GM23248 (cell line): ENCODE results near the gene PRKCQ.

Source experiments
- EZH2 ChIP-seq: fragments of 200-600 bp; sonication (generic); IDR thresholded peaks from 2 replicates; pipeline ENCODE4 v1.6.1; 2018; ENCODE audit warnings: antibody characterized with exemption, mild to moderate bottlenecking; ENCODE audit not compliant: insufficient read depth, poor library complexity, severe bottlenecking
- EZH2phosphoT487 ChIP-seq: fragments of 200-600 bp; sonication (generic); IDR thresholded peaks from 2 replicates; pipeline ENCODE4 v1.6.1; 2018; ENCODE audit warnings: antibody characterized with exemption, moderate library complexity, mild to moderate bottlenecking, low read depth; ENCODE audit not compliant: insufficient read depth

DNA sequence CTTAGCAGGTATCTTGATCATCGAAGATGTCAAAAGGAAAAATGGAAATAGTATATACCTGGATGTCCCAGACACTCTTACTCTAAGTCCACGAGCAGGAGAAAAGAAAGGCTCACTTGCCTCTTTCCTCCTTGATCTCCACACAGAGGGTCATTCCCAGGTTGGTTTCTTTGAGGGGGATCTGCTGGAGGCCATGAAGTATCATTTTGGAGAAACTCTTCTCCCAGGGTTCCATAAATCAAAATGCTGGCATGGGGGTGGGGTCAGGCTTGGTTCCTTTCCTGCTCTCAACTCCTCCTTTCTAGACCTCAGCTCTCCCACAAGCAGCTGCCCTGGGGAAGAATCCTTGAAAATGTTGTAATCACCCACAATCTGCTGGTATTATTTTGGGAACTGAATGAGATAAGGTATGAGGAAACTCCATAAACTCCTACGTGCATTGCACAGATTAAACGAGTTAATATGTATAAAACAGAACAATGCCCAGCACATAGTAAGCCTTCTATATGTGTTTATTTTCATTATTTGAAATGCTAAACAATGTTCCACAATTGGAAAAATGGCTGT lies 54.4 kb downstream of the PRKCQ start:
- no peak for TF ChIP-seq EZH2
- TF ChIP-seq EZH2phosphoT487, result no peak
